Endothelial cell of umbilical vein (primary cell): ENCODE data around the gene ADAM33. TPM values are rescaled to one million over a fixed set of nuclear protein-coding genes. Genes with fewer than 3 reads are reported as not detected.

Source experiments
- BruUV-seq: library from RNA; stranded (reverse); fragments of 400-500 nt; replicated peaks from 2 replicates; lab custom pipeline; 2021; lab: Mats Ljungman, UMichigan
- CTCF ChIA-PET: fragments of 300-600, 350-600 bp; sonication (Branson Sonifier 250); formaldehyde crosslinking; loops from one replicate; lab custom pipeline; 2021; ENCODE audit warnings: antibody characterized with exemption, inconsistent platforms; lab: Charles Lee
- POLR2A ChIA-PET: fragments of 300-600, 350-600 bp; sonication (Branson Sonifier 250); formaldehyde crosslinking; loops from one replicate; lab custom pipeline; 2021; ENCODE audit warnings: antibody characterized with exemption, inconsistent platforms; lab: Charles Lee
- DNase-seq: peaks from one replicate; pipeline ENCODE4 v3.0.0-alpha.2; 2011; ENCODE audit warnings: low read depth, low spot score
- FAIRE-seq: peaks from 2 replicates; lab custom pipeline; 2011; peaks lifted over from hg19 to GRCh38; lab: Jason Lieb, UNC
- H2AFZ ChIP-seq: 2 replicates; pipeline ENCODE4 v1.6.0; 2012; ENCODE audit warnings: low read depth, low read length, control low read depth, inconsistent platforms
- H3K27ac ChIP-seq: 2 replicates; pipeline ENCODE4 v1.5.1; 2011; ENCODE audit warnings: low read depth, mild to moderate bottlenecking, control low read depth, low read length, moderate library complexity; ENCODE audit not compliant: insufficient read depth
- H3K27me3 ChIP-seq, 2 experiments: 2 replicates each; pipeline versions ENCODE4 v1.6.0 to v1.6.1; 2011; ENCODE audit warnings: low read length in 2 of 2, mixed read lengths in 1 of 2; ENCODE audit not compliant: control insufficient read depth in 2 of 2, insufficient read depth in 2 of 2
- H3K36me3 ChIP-seq, 2 experiments: 2 replicates in 1 of 2; 3 replicates in 1 of 2; pipeline ENCODE4 v1.5.1; 2011; ENCODE audit warnings: low read length in 2 of 2, mild to moderate bottlenecking in 1 of 2, moderate library complexity in 1 of 2; ENCODE audit not compliant: control insufficient read depth in 2 of 2, insufficient read depth in 2 of 2; ENCODE audit errors: extremely low read depth in 1 of 2
- H3K4me1 ChIP-seq: 3 replicates; pipeline ENCODE4 v1.5.1; 2011; ENCODE audit warnings: mild to moderate bottlenecking, low read length; ENCODE audit not compliant: control insufficient read depth, insufficient read depth; ENCODE audit errors: extremely low read depth
- H3K4me2 ChIP-seq: 2 replicates; pipeline ENCODE4 v1.6.1; 2011; ENCODE audit warnings: low read length, control low read depth, mixed read lengths; ENCODE audit not compliant: insufficient read depth
- H3K4me3 ChIP-seq, 3 experiments: fragments of 200-600 bp in 1 of 3; sonication (generic), shearing (Covaris generic) in 1 of 3; replicated peaks in 1 of 3; 2 replicates each; pipeline ENCODE4 v1.5.1; 2011 to 2016; ENCODE audit warnings: control low read depth in 3 of 3, low read length in 3 of 3, mild to moderate bottlenecking in 2 of 3, inconsistent platforms in 1 of 3, low read depth in 1 of 3, moderate library complexity in 1 of 3; ENCODE audit not compliant: insufficient read depth in 1 of 3
- H3K79me2 ChIP-seq: 2 replicates; pipeline ENCODE4 v1.6.0; 2012; ENCODE audit warnings: low read length, inconsistent platforms; ENCODE audit not compliant: control insufficient read depth, insufficient read depth
- H3K9ac ChIP-seq: replicated peaks from 2 replicates; pipeline ENCODE3; 2011; ENCODE audit warnings: low read length, control low read depth; ENCODE audit not compliant: insufficient read depth; ENCODE audit errors: extremely low read depth
- H3K9me1 ChIP-seq: replicated peaks from 3 replicates; pipeline ENCODE4 v1.6.0; 2011; ENCODE audit warnings: mild to moderate bottlenecking, low read length; ENCODE audit not compliant: control insufficient read depth, insufficient read depth; ENCODE audit errors: extremely low read depth
- H3K9me3 ChIP-seq: replicated peaks from 2 replicates; pipeline ENCODE4 v1.5.1; 2012; ENCODE audit warnings: low read length, inconsistent platforms; ENCODE audit not compliant: control insufficient read depth, insufficient read depth
- H4K20me1 ChIP-seq: replicated peaks from 2 replicates; pipeline ENCODE3; 2011; ENCODE audit warnings: mild to moderate bottlenecking, low read length; ENCODE audit not compliant: control insufficient read depth, insufficient read depth; ENCODE audit errors: extremely low read depth
- FOS ChIP-seq: IDR thresholded peaks from 2 replicates; pipeline ENCODE4 v1.6.1; 2011; ENCODE audit warnings: mild to moderate bottlenecking, low read length, moderate library complexity, borderline replicate concordance; ENCODE audit not compliant: insufficient read depth
- GATA2 ChIP-seq: IDR thresholded peaks from 2 replicates; pipeline ENCODE4 v1.7.0; 2011; ENCODE audit warnings: low read depth, mild to moderate bottlenecking, moderate library complexity, mixed read lengths, low read length; ENCODE audit not compliant: insufficient read length, insufficient read depth
- MYC ChIP-seq: IDR thresholded peaks from one replicate; pipeline ENCODE4 v1.6.1; 2011; ENCODE audit warnings: mild to moderate bottlenecking, low read depth, low read length
- POLR2A ChIP-seq: IDR thresholded peaks from 2 replicates; pipeline ENCODE4 v1.6.1; 2012; ENCODE audit warnings: low read depth, mild to moderate bottlenecking, control low read depth, low read length
- POLR2AphosphoS5 ChIP-seq: IDR thresholded peaks from 2 replicates; pipeline ENCODE4 v1.6.1; 2012; ENCODE audit warnings: low read depth, mild to moderate bottlenecking, control low read depth, low read length, moderate library complexity; ENCODE audit not compliant: insufficient read depth
- dilution Hi-C: fragments of 300-500 bp; cut with MboI; formaldehyde crosslinking; loops from one replicate; pipeline ENCODE4 v1.15.0; 2019; ENCODE audit warnings: low sequenced_read_pairs; ENCODE audit not compliant: extremely low pct_ligation_motif_present
- intact Hi-C: fragments of 100-400 bp; cut with micrococcal nuclease; formaldehyde crosslinking; loops from one replicate; pipeline ENCODE4 v1.10.0; 2022
- polyA plus RNA-seq, 4 experiments: library from polyadenylated mRNA; depleted of rRNA in 3 of 4; stranded (reverse) in 3 of 4; unstranded in 1 of 4; fragments of >200 nt; gene quantifications; 2 replicates each; pipeline versions ENCODE4 v1.2.1 to v1.2.3, GENCODE V29; 2011 to 2012; ENCODE audit warnings: missing spikeins in 1 of 4
- total RNA-seq: library from RNA; stranded (reverse); gene quantifications from 2 replicates; pipeline ENCODE4 v1.2.3, GENCODE V29; 2021
- TF ChIP-seq, protein P1 (sequence below): IDR thresholded peaks from 2 replicates; pipeline ENCODE4 v1.6.1; 2011; ENCODE audit not compliant: insufficient read depth, insufficient read length
- TF ChIP-seq, protein P2 (sequence below), 2 donors: IDR thresholded peaks; 1 replicate in 1 of 2; 2 replicates in 1 of 2; pipeline ENCODE4 v1.5.1; 2011; ENCODE audit warnings: low read length in 2 of 2, mild to moderate bottlenecking in 2 of 2, moderate library complexity in 2 of 2, control low read depth in 1 of 2, inconsistent platforms in 1 of 2, low read depth in 1 of 2; ENCODE audit not compliant: insufficient read depth in 1 of 2; ENCODE audit errors: extremely low read depth in 1 of 2

Gene ADAM33
- total and polyA plus RNA-seq, 2 donors (not counting 3 experiments of a cell fraction or from before 2014, with no cell fraction given), result 0.06 to 0.18 TPM

DNA sequence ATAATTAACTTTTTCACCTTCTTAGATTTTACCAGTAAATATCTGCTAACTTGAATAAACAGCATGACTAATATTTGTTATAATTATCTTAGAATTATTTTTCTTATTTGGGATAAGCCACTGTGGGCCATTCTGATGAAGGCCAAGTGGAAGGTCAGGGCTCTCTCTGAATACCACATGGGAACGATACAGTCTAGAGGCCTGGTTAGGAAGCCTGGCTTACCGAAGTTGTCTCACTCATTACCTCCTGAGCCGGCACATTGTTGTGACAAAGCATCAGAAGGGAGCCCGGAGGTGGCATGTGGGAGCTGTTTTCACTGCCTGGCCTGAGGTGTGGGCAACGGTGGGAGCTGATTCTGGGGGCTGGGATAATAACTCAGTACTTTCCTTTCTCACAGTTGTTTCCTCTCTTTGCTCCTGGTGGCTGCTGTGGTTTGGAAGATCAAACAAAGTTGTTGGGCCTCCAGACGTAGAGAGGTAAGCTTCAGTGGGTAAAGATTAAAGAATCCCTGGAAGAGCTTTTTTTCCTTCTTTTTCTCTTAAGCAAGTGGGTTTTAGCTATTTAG lies 47.8 kb downstream of the ADAM33 start:
- Histone ChIP-seq H4K20me1 (no peaks in the 10 kb centered on the region), H3K9me1 (no peaks in the 10 kb centered on the region), H3K27ac (no peak overlapping the region), H3K9me3 (no peaks in the 10 kb centered on the region), H2AFZ (no peak overlapping the region), H3K4me1 (no peaks in the 10 kb centered on the region), H3K4me3 (no peak overlapping the region), H3K27me3 (no peaks in the 10 kb centered on the region), H3K4me2 (no peak overlapping the region), H3K9ac (no peak overlapping the region), H3K36me3 (no peaks in the 10 kb centered on the region), H3K79me2 (no peaks in the 10 kb centered on the region)
- TF ChIP-seq MYC, result no peak
- TF ChIP-seq, protein P1, sequence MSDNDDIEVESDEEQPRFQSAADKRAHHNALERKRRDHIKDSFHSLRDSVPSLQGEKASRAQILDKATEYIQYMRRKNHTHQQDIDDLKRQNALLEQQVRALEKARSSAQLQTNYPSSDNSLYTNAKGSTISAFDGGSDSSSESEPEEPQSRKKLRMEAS, result no peak
- TF ChIP-seq POLR2A, result no peak
- no peak for TF ChIP-seq POLR2AphosphoS5
- TF ChIP-seq GATA2, result no peak
- TF ChIP-seq FOS, result no peak
- TF ChIP-seq, protein P2, sequence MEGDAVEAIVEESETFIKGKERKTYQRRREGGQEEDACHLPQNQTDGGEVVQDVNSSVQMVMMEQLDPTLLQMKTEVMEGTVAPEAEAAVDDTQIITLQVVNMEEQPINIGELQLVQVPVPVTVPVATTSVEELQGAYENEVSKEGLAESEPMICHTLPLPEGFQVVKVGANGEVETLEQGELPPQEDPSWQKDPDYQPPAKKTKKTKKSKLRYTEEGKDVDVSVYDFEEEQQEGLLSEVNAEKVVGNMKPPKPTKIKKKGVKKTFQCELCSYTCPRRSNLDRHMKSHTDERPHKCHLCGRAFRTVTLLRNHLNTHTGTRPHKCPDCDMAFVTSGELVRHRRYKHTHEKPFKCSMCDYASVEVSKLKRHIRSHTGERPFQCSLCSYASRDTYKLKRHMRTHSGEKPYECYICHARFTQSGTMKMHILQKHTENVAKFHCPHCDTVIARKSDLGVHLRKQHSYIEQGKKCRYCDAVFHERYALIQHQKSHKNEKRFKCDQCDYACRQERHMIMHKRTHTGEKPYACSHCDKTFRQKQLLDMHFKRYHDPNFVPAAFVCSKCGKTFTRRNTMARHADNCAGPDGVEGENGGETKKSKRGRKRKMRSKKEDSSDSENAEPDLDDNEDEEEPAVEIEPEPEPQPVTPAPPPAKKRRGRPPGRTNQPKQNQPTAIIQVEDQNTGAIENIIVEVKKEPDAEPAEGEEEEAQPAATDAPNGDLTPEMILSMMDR (IDR thresholded peaks at IDR 0.05; ENCODE audit: extremely low read depth in 1 of 2, insufficient read depth in 1 of 2, low read depth in 1 of 2, low read length in 2 of 2), result no peak
- BruUV-seq, result no TSS peak
- DNase-seq (no peak), FAIRE-seq (no peak)
- intact Hi-C loops (loop anchor here (2.0 kb wide), 1 partner anchor 71 kb away; no protein-coding TSS in a partner anchor), dilution Hi-C loops (no loop called here)
- POLR2A ChIA-PET, result no interaction called here
- CTCF ChIA-PET, result interaction anchor here (0.8 to 2.1 kb wide), 3 partner anchors 10 to 70 kb away, joined by 3 to 11 read pairs (median 3); no protein-coding TSS in a partner anchor
